HG02970 (cell line): ENCODE data around the gene KASH5.

ENCODE experiments used
- ATAC-seq: cut with Tn5 transposase; IDR thresholded peaks from one replicate; pipeline ENCODE4 v1.9.1; 2021; ENCODE audit warnings: mild to moderate bottlenecking, moderate library complexity, moderate number of reproducible peaks; ENCODE audit not compliant: unreplicated experiment, low FRiP score

The KASH5 gene

GRCh38 chr19:49387936-49388372 lies at the start of gene KASH5:
Gene KASH5, plus strand, starts transcription at chr19:49388249. Its CDS starts 2,635 bp downstream, at chr19:49390884.
- ATAC-seq, result no peak

GRCh38 chr19:49338691-49339300 lies 49.3 kb upstream of the KASH5 start:
- no peak for ATAC-seq

GRCh38 chr19:49339301-49340068 lies 48.6 kb upstream of the KASH5 start:
- no peak for ATAC-seq

GRCh38 chr19:49340069-49340864 lies 47.8 kb upstream of the KASH5 start:
- peak; percentile 71 for ATAC-seq

GRCh38 chr19:49340865-49341718 lies 47.0 kb upstream of the KASH5 start:
- no peak for ATAC-seq

- ATAC-seq, result no peak
Observed at GRCh38 chr19:49342291-49342721, 45.7 kb upstream of the KASH5 start.

- ATAC-seq, result no peak
Observed at GRCh38 chr19:49343123-49343522, 44.9 kb upstream of the KASH5 start.

GRCh38 chr19:49344505-49345423 lies 43.3 kb upstream of the KASH5 start:
- no peak for ATAC-seq

- ATAC-seq, result no peak
Observed at GRCh38 chr19:49347191-49347590, 40.9 kb upstream of the KASH5 start.

- no peak for ATAC-seq
Observed at GRCh38 chr19:49347835-49348234, 40.2 kb upstream of the KASH5 start.

- no peak for ATAC-seq
Observed at GRCh38 chr19:49348305-49349189, 39.5 kb upstream of the KASH5 start.

- no peak for ATAC-seq
Observed at GRCh38 chr19:49349567-49349966, 38.5 kb upstream of the KASH5 start.

- no peak for ATAC-seq
Observed at GRCh38 chr19:49355909-49356353, 32.1 kb upstream of the KASH5 start.

- no peak for ATAC-seq
Observed at GRCh38 chr19:49356382-49356781, 31.7 kb upstream of the KASH5 start.

GRCh38 chr19:49357186-49357585 lies 30.9 kb upstream of the KASH5 start:
- no peak for ATAC-seq

- no peak for ATAC-seq
Observed at GRCh38 chr19:49359851-49360820, 27.9 kb upstream of the KASH5 start.

GRCh38 chr19:49361438-49362047 lies 26.5 kb upstream of the KASH5 start:
- no peak for ATAC-seq
